ENCODE results near the gene NOS3.
"Not testable (repeated sequence)": the region's sequence is repeated elsewhere in the genome, so short reads cannot be mapped to it uniquely, and the experiment has no call there.

Gene NOS3

DNA sequence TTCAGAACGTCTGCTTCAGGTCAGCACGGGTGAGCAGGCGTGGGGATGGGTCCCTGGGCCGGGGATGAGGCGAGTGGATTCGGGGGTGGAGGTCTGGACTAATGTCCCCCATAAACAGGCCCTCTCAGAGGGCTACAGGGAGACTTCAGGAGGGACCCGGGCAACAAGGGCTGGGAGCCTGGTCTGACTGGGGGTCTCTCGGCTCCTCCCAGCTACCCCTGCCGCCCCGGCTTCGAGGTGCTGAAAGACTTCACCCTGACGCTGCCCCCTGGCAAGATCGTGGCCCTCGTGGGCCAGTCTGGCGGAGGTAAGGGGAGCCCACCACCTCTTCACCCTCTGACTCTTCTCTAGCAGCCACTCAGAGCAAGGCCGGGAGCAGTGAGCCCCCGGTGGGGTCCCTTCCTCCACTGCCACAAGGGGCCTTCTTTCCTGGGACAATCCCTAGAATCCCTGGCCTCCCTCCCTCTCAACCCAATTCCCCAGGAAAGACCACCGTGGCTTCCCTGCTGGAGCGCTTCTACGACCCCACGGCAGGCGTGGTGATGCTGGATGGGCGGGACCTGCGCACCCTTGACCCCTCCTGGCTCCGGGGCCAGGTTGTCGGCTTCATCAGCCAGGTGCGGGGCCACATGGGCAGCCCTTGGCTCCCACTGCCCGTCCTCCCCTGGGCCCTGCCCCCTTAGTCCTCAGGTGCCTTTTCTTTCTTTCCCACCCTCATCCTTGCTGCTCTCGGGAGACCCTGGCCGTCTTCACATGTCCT is 50.0 kb downstream of the NOS3 start:
- no peak for DNase-seq

DNA sequence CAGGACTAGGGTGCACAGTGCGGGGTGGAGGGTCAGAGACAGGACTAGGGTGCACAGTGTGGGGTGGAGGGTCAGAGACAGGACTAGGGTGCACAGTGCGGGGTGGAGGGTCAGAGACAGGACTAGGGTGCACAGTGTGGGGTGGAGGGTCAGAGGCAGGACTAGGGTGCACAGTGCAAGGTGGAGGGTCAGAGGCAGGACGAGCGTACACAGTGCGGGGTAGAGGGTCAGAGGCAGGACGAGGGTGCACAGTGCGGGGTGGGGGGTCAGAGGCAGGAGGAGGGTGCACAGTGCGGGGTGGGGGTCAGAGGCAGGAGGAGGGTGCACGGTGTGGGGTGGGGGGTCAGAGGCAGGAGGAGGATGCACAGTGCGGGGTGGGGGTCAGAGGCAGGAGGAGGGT is 52.6 kb downstream of the NOS3 start:
- not testable (repeated sequence) for DNase-seq

DNA sequence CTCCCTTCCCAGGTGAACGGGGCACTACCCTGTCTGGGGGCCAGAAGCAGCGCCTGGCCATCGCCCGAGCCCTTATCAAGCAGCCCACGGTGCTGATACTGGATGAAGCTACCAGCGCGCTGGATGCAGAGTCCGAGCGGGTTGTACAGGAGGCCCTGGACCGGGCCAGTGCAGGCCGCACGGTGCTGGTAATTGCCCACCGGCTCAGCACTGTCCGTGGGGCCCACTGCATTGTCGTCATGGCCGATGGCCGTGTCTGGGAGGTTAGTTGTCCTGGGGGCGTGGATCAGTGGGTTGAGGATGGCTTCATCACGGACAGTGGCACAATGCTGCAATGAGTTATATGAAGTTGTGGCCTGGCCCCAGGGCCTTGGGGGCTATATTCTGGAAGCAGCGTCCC is 53.1 kb downstream of the NOS3 start:
- DNase-seq = no peak

- DNase-seq = no peak
These were observed 54.4 kb downstream of the NOS3 start for GRCh38 chr7:151045262-151045661.

DNA sequence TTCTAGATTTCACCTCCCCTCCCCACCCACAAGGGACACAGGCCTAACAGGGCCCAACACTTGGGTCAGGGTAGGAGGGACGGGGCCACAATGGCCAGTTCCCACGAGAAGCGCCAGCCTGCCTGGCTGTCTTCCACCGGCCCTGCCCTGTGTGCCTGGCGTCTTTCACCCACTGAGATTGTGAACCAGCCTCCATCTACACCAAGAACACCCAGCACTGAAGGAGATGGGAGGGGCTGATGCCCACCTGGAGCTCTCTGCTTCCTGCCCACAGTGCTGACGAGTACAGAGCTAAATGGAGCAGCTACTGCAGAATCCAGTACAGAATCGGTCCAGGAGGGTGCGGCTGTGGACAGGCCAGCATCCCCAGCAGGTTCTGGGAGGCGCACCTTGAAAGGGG is 55.1 kb downstream of the NOS3 start:
- no peak for DNase-seq

GRCh38 chr7:151046603-151047573 is 56.1 kb downstream of the NOS3 start:
- peak; percentile 44 for DNase-seq

DNA sequence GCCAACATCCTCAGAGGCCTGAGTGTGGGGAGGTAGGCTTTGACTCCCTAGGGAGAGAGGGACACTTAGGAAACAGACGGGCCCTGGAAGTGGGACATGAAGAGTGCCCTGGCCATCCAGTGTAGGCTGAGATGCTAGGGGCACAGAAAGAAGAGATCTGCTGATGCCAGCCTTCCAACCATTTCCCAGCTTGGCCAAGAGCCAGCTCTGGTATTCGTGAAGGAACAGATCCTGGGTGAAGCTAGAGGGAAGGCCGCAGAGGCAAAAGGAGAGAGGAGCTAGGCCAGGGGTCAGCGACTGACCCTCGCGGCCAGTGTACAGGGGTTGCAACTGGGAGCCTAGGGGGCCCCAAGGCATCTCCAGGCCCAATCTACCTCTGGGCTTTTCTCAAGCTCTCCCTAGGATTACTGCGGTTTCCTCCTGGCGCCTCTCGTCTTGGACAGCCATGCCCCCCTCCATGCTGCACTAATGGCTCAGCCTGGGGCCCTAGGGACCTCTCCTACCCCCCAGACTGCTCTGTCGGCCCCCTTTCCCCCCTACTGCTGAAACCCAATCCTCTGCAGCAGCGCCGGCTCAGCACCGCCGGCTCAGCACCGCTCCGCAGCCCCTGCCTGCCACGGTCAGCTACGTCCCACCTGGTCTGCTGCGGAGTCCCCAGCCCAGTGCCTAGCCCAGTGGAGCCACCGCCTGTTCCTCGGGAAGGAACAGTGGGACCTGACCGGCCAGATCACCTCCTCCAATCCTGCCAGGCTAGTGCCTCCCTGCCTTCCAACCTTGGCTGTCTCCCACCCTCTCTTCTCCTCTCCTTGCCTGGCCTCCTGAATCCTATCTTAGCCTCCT is 57.4 kb downstream of the NOS3 start, which contains the start of gene ASIC3:
ASIC3 (plus strand) TSS at position 556 of the 840 bp plus-strand sequence. CDS start 355 bp downstream, outside the sequence.
- no peak for DNase-seq

DNA sequence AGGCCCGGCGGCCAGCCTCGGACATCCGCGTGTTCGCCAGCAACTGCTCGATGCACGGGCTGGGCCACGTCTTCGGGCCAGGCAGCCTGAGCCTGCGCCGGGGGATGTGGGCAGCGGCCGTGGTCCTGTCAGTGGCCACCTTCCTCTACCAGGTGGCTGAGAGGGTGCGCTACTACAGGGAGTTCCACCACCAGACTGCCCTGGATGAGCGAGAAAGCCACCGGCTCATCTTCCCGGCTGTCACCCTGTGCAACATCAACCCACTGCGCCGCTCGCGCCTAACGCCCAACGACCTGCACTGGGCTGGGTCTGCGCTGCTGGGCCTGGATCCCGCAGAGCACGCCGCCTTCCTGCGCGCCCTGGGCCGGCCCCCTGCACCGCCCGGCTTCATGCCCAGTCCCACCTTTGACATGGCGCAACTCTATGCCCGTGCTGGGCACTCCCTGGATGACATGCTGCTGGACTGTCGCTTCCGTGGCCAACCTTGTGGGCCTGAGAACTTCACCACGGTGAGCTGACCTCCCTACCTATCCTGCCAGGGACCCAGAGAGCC is 58.2 kb downstream of the NOS3 start:
- no peak for DNase-seq

DNA sequence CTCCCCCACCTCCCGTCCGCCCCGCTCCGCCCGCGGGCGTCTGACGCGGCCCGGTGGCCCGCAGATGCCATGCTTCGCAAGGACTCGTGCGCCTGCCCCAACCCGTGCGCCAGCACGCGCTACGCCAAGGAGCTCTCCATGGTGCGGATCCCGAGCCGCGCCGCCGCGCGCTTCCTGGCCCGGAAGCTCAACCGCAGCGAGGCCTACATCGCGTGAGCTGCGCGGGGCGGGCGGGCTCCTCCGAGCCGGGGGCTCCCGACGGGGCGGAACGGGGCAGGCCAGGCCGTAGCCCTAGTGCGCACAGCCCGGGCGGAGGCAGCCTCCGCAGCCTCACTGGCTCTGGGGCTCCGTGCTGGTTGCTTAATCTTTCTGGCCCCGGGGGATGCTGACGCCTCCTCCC is 60.3 kb downstream of the NOS3 start:
- no peak for DNase-seq

DNA sequence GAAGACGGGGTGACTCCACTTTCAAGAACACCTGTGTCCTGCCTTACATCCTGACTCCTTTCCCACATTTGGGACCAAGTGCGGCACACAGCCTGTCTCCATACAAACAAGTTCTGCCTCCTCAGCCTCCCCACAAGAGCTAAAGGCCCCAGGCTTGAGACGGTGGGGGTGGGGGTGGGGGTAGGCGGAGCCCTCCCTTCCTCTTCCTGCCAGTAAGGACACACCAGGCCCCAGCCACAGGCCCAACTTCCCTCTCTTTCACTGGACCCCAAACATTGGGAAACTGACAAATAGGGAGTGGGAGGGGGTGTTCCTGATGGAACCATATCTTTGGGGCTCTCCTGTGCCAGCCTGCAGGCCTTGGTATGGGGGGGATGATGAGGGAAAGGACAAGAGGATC is 62.3 kb downstream of the NOS3 start:
- no peak for DNase-seq

DNA sequence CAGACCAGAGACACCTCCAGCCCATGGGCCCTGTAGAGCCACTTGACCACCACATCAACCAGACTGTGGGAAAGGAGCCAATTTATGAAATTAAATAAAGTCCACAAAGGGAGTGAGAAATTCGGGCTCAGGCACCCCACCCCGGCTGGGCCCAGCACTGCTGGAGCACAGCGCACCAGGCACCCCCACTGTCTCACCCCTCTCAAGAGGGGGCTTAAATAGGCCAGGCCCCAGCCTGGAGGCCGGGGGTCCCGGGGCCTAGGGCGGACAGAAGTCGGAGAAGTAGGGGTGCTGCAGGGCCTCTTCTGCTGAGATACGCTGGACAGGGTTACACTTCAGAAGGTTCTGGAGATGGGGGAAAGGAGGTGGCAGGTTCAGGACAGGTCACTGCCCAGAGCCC is 62.9 kb downstream of the NOS3 start:
- no peak for DNase-seq

- no peak for DNase-seq
These were observed 65.5 kb downstream of the NOS3 start for GRCh38 chr7:151056283-151056665.

DNA sequence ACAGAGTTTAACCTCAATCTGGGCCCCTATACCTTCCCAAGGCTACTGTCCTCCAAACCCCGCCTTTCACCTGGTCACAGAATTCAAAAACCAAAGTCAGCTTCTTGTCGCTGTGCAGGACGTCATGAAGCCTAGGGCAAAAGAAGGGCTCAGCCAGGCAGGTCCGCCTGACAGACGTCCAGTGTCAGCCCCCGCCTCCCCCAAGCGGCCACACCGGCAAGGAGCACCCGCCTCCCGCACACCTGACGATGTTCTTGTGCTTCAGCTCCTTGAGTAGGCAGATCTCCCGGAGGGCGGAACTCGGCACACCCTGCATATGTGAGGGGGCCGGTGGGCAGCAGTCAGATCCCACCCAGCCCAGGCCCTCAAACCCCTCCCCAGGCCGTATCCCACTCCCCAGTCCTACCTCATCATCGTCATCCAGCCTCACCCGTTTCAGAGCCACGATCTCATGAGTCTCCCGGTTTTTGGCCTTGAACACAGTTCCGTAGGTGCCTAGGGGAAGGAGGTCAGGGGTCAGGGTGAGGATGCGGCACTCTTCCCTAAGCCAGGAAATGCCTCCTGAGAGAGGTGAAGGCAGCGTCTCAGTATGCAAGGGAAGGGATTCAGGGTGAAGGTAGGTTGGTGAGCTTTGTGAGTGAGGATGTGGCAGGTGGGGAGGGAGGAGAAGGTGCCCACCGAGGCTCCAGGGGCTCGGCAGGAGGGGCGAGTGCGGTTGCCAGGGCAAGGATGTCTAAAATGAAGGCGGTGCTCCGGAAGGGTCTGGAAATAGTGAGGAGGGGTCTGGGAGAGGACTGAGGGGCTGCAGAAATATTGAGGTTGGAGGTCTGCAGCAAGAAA is 66.1 kb downstream of the NOS3 start:
- DNase-seq = no peak

GRCh38 chr7:151057506-151057988 is 66.7 kb downstream of the NOS3 start, which contains the start of gene CDK5:
TSS of gene CDK5 (minus strand) at chr7:151057897. CDS start at chr7:151057848, 49 bp downstream.
- DNase-seq = peak; percentile 62

DNA sequence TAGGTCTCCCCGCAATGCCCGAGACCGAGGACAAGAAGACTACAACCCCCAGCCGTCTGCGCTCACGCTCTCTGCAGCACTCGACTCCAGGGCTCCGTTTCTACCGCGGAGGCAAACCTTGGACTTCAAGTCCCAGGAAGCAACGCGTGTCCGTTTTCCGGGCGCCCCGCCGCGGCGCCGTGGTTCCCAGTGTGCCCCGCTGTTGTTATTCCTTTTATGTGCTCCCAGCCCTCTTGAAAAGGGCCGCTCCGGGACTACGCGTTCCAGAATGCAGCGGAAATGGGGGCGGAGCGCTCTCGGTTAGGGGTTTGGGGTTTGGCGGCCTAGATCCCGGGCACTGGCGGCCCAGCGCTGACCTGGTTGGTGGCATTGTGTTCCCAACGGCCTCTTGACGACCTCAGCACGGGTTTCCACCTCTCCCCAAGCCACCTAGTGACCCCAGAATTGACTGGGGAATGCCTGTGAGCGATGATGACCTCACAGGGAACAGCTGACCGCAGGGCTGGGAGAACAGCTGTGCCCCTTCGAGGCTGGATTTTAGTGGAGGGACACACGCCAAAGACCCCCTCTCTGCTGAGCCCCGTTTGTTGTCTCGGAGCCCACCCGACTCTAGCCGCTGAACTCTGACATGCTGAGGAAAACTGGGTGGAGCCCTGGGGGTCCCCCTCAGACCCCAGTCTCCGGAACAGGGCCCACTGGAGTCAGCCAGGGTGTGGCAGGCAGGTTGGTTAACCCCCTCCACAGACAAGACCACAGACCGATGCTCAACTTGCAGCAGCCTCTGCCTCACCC is 67.4 kb downstream of the NOS3 start:
- DNase-seq = peak; percentile 99

DNA sequence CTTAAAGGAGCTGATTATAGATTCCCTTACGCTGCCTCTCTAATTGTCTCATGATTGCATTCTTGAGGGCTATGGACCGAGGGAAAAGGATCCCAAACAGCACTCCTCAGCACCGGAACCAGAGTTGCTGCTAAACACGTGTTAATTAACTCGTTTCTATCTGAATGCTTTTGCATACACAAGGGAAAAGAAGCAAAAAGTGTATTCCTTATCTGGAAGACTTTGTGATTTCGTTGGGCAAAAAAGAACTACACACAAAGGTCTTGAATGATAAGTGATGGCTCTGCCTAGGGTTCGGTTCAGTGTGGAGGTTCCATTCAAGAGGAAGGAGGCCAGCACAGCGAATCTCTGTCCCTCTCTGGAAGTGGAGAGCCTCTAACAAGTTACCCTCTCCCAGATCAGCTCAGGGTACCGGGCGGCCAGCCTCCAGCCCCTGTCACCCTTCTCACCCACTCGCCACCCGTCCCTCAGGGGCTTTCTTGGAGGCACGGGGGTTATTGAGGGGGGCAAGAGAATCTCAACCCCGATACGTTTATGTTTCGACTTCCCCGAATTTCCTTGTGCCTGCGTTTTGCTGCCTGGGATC is 68.1 kb downstream of the NOS3 start:
- no peak for DNase-seq

DNA sequence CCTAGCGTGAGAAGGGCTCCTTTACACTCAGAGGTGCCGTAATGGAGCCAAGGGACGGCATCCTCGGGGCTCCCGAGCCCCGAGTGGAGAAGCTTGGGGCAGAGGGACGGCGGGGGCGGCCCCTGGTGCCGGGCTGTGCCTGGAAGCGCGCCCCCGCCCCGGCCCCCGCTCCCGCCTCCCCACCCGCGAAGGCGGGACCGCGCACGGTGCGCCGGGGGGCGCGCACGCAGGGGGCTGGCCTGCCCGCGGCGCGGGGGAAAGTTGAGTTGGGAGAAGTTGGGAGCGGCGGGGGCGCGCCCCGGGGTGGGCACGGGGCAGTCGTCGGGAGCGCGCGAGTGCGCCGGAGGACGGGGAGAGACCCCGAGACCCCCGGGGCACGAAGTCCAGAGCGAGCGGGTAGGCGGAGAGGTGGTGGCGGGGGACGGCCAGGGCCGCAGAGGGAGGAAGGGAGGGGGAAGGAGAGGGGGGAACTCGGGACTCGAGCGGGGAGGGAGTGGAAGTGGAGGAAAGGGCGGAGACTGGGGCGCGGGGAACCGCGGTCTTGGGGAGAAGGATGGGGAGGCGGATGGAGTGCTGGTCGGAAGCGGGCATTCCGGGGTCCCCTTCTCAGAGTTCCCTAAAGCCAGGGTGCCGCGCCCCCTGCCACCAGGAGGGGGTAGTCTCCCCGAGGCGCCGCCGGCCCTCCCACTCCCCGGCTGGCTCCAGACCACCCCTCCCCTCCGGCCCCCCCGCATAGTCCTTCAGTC is 68.7 kb downstream of the NOS3 start, which contains the start of gene SLC4A2:
SLC4A2 (plus strand) TSS at position 223 of the 746 bp plus-strand sequence. CDS start 2,399 bp downstream, outside the sequence.
- peak; percentile 80 for DNase-seq

GRCh38 chr7:151060113-151060415 is 69.2 kb downstream of the NOS3 start:
- no peak for DNase-seq
